DMS79 (cell line): Measurements from ENCODE around the gene ITGB7.
"Not testable (repeated sequence)": the region's sequence is repeated elsewhere in the genome, so short reads cannot be mapped to it uniquely, and the experiment has no call there.

Source experiments
- DNase-seq: peaks from one replicate; lab custom pipeline; 2025; lab: John Stamatoyannopoulos, UW

ITGB7 gene

GRCh38 chr12:53178803-53179202 lies 28.2 kb downstream of the ITGB7 start:
- DNase-seq: not testable (repeated sequence)

- DNase-seq: not testable (repeated sequence)
Observed at GRCh38 chr12:53177447-53177846, 29.6 kb downstream of the ITGB7 start.

GRCh38 chr12:53176750-53177149 lies 30.3 kb downstream of the ITGB7 start:
- DNase-seq: no peak

GRCh38 chr12:53174881-53175491 lies 32.1 kb downstream of the ITGB7 start:
- no peak for DNase-seq

GRCh38 chr12:53173085-53173715 lies 33.9 kb downstream of the ITGB7 start:
- no peak for DNase-seq

- DNase-seq: no peak
Observed at GRCh38 chr12:53172352-53172751, 34.7 kb downstream of the ITGB7 start.

GRCh38 chr12:53171725-53172329 lies 35.2 kb downstream of the ITGB7 start:
- no peak for DNase-seq

- no peak for DNase-seq
Observed at GRCh38 chr12:53170876-53171724, 36.0 kb downstream of the ITGB7 start.

- no peak for DNase-seq
Observed at GRCh38 chr12:53170215-53170614, 36.8 kb downstream of the ITGB7 start.

- no peak for DNase-seq
Observed at GRCh38 chr12:53169644-53170043, 37.4 kb downstream of the ITGB7 start.

GRCh38 chr12:53166837-53167236 lies 40.2 kb downstream of the ITGB7 start:
- no peak for DNase-seq

- DNase-seq: not testable (repeated sequence)
Observed at GRCh38 chr12:53163008-53163407, 44.0 kb downstream of the ITGB7 start.

- DNase-seq: no peak
Observed at GRCh38 chr12:53161119-53161911, 45.7 kb downstream of the ITGB7 start.

GRCh38 chr12:53160673-53161072 lies 46.4 kb downstream of the ITGB7 start:
- no peak for DNase-seq

- no peak for DNase-seq
Observed at GRCh38 chr12:53160000-53160399, 47.1 kb downstream of the ITGB7 start.

- DNase-seq: peak; percentile 10
Observed at GRCh38 chr12:53159195-53159839, 47.7 kb downstream of the ITGB7 start.

- DNase-seq: no peak
Observed at GRCh38 chr12:53152390-53152789, 54.7 kb downstream of the ITGB7 start.

GRCh38 chr12:53151039-53151438 lies 56.0 kb downstream of the ITGB7 start:
- no peak for DNase-seq

GRCh38 chr12:53147653-53148052 lies 59.4 kb downstream of the ITGB7 start:
- no peak for DNase-seq

GRCh38 chr12:53147181-53147580 lies 59.9 kb downstream of the ITGB7 start:
- no peak for DNase-seq
